ENCODE results near the gene MT2A.
A peak's percentile ranks its signal among the peaks of the same experiment; 100 is the strongest.

MT2A gene

DNA sequence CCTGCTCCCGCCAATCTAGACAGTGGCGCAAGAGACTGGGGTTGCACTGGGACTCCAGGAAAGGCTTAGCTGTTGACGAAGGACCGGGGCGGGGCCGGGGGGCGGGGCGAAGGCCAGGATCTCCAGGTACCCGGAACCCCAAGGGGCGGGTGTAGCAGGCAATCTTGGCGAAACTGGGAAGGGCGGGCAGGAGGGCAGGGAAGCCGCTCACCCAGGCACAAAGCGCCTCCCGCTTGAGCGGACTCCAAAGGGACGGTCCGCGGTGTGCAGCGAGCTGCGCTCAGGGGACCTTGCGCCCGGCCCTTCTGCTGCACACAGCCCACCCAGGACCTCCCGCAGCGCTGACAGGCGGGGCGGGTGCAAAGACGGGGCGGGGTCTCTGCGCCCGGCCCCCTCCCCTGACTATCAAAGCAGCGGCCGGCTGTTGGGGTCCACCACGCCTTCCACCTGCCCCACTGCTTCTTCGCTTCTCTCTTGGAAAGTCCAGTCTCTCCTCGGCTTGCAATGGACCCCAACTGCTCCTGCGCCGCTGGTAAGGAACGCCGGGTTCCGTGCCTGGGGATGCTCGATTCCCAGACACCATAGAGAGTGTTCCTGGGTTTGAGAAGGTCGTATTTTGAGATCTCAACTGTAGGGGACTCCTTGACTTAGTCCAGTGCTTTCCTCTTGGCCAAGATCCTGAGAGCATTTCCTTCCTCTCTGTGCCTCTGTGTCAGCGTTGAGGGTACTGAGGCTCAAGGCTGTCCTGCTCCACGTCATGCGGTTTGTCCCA, 49.4 kb downstream of the MT2A start, which contains the start of gene MT1F:
Gene MT1F (plus strand): TSS at position 405 of the 772 bp plus-strand sequence. CDS start 100 bp downstream, at position 505.
- DNase-seq (ENCODE audit: low read depth): no peak
- H3K4me3 ChIP-seq (ENCODE audit: low read length): peak within 1 kb of the TSS; percentile 60
- TF ChIP-seq CTCF (conservative IDR thresholded peaks at IDR 0.05; ENCODE audit: low read depth, low read length): no peak

- no peak for TF ChIP-seq CTCF (conservative IDR thresholded peaks at IDR 0.05; ENCODE audit: low read depth, low read length)
- H3K4me3 ChIP-seq (ENCODE audit: low read length): peak overlapping the region; percentile 60
- DNase-seq (ENCODE audit: low read depth): no peak
Observed at GRCh38 chr16:56658327-56658875, 50.0 kb downstream of the MT2A start.
